Measurements from ENCODE around the gene ENTPD3. TPM values are rescaled to one million over a fixed set of nuclear protein-coding genes. Genes with fewer than 3 reads are reported as not detected.

Gene ENTPD3
- polyA plus RNA-seq, 1 donor (not counting 4 experiments of a cell fraction or from before 2014, with no cell fraction given): 12.9 TPM

- H3K4me3 ChIP-seq (ENCODE audit: control insufficient read depth in 2 of 3, extremely low read depth in 1 of 3, insufficient read depth in 2 of 3, low read depth in 1 of 3, low read length in 3 of 3): no peak overlapping the region
- H2AFZ ChIP-seq (ENCODE audit: control insufficient read depth, low read length): no peak overlapping the region
- H3K9ac ChIP-seq (ENCODE audit: control insufficient read depth, extremely low read depth, insufficient read depth, low read length): no peak overlapping the region
- no peak overlapping the region for H3K27ac ChIP-seq (ENCODE audit: control insufficient read depth, insufficient read depth, low read length)
- no peak for TF ChIP-seq CTCF (optimal IDR thresholded peaks at IDR 0.05 in 1 of 3, IDR thresholded peaks at IDR 0.05 in 1 of 3, conservative IDR thresholded peaks at IDR 0.05 in 1 of 3; ENCODE audit: extremely low read depth in 1 of 3, insufficient read depth in 2 of 3, low read length in 3 of 3)
- no peak for TF ChIP-seq EZH2 (IDR thresholded peaks at IDR 0.05; ENCODE audit: low read length)
- no peaks in the 10 kb centered on the region for H3K27me3 ChIP-seq (ENCODE audit: control insufficient read depth, extremely low read depth, insufficient read depth, low read length)
- no peaks in the 10 kb centered on the region for H4K20me1 ChIP-seq (ENCODE audit: control insufficient read depth, extremely low read depth, insufficient read depth, low read length)
- DNase-seq (ENCODE audit: low read depth, low spot score) (no peak), FAIRE-seq (no peak)
- dilution Hi-C loops (cut with MboI; ENCODE audit: extremely low pct_ligation_motif_present, low sequenced_read_pairs): no loop called here
- no peaks in the 10 kb centered on the region for H3K9me3 ChIP-seq (ENCODE audit: control insufficient read depth, low read depth, low read length)
- no peaks in the 10 kb centered on the region for H3K4me1 ChIP-seq (ENCODE audit: control insufficient read depth, extremely low read depth, insufficient read depth, low read length)
- H3K36me3 ChIP-seq (ENCODE audit: control insufficient read depth in 2 of 2, extremely low read depth in 1 of 2, insufficient read depth in 2 of 2, low read length in 2 of 2): peaks cover 0 to 4% of the 10 kb centered on the region in 2 experiments
- no peak overlapping the region for H3K4me2 ChIP-seq (ENCODE audit: control insufficient read depth, extremely low read depth, insufficient read depth, low read depth, low read length)
- H3K9me1 ChIP-seq (ENCODE audit: control insufficient read depth, extremely low read depth, insufficient read depth, low read length): no peaks in the 10 kb centered on the region
- H3K79me2 ChIP-seq (ENCODE audit: control insufficient read depth, insufficient read depth, low read length): no peaks in the 10 kb centered on the region
Measured at GRCh38 chr3:40404591-40405198, 17.7 kb downstream of the ENTPD3 start.

GRCh38 chr3:40407007-40407406 is 20.0 kb downstream of the ENTPD3 start:
- no peaks in the 10 kb centered on the region for H3K27me3 ChIP-seq (ENCODE audit: control insufficient read depth, extremely low read depth, insufficient read depth, low read length)
- dilution Hi-C loops (cut with MboI; ENCODE audit: extremely low pct_ligation_motif_present, low sequenced_read_pairs): no loop called here

More at GRCh38 chr3:40407007-40407406, 20.0 kb downstream of the ENTPD3 start:
- Histone ChIP-seq H3K4me2 (ENCODE audit: control insufficient read depth, extremely low read depth, insufficient read depth, low read depth, low read length) (no peak overlapping the region), H4K20me1 (ENCODE audit: control insufficient read depth, extremely low read depth, insufficient read depth, low read length) (no peaks in the 10 kb centered on the region), H2AFZ (ENCODE audit: control insufficient read depth, low read length) (no peak overlapping the region), H3K27ac (ENCODE audit: control insufficient read depth, insufficient read depth, low read length) (no peak overlapping the region), H3K4me1 (ENCODE audit: control insufficient read depth, extremely low read depth, insufficient read depth, low read length) (no peaks in the 10 kb centered on the region), H3K79me2 (ENCODE audit: control insufficient read depth, insufficient read depth, low read length) (no peaks in the 10 kb centered on the region), H3K9me3 (ENCODE audit: control insufficient read depth, low read depth, low read length) (no peaks in the 10 kb centered on the region), H3K36me3 (ENCODE audit: control insufficient read depth in 2 of 2, extremely low read depth in 1 of 2, insufficient read depth in 2 of 2, low read length in 2 of 2) (peaks cover 0 to 2% of the 10 kb centered on the region in 2 experiments), H3K9me1 (ENCODE audit: control insufficient read depth, extremely low read depth, insufficient read depth, low read length) (no peaks in the 10 kb centered on the region), H3K9ac (ENCODE audit: control insufficient read depth, extremely low read depth, insufficient read depth, low read length) (no peak overlapping the region), H3K4me3 (ENCODE audit: control insufficient read depth in 2 of 3, extremely low read depth in 1 of 3, insufficient read depth in 2 of 3, low read depth in 1 of 3, low read length in 3 of 3) (no peak overlapping the region)
- TF ChIP-seq EZH2 (IDR thresholded peaks at IDR 0.05; ENCODE audit: low read length) (no peak), CTCF (optimal IDR thresholded peaks at IDR 0.05 in 1 of 3, IDR thresholded peaks at IDR 0.05 in 1 of 3, conservative IDR thresholded peaks at IDR 0.05 in 1 of 3; ENCODE audit: extremely low read depth in 1 of 3, insufficient read depth in 2 of 3, low read length in 3 of 3) (no peak)
- FAIRE-seq (no peak), DNase-seq (ENCODE audit: low read depth, low spot score) (no peak)

Data from keratinocyte (primary cell).